Ovary (tissue), 9 donors: Measurements from ENCODE around the gene ACSM5. TPM values are rescaled to one million over a fixed set of nuclear protein-coding genes. Genes with fewer than 3 reads are reported as not detected.
"Not testable (repeated sequence)": the region's sequence is repeated elsewhere in the genome, so short reads cannot be mapped to it uniquely, and the experiment has no call there.

ENCODE experiments used
- DNase-seq, 5 donors: peaks; one replicate each; pipeline ENCODE4 v3.0.0-alpha.2; 2019 to 2020
- H3K27ac ChIP-seq, 2 donors: fragments of 200-600 bp; one replicate each; pipeline versions ENCODE4 v1.5.1 to v1.8.0; 2019 to 2022
- H3K27me3 ChIP-seq: fragments of 200-600 bp; one replicate; pipeline ENCODE4 v1.8.0; 2022
- H3K36me3 ChIP-seq: fragments of 200-600 bp; sonication (generic); one replicate; pipeline ENCODE4 v1.5.1; 2019
- H3K4me1 ChIP-seq: one replicate; pipeline ENCODE4 v1.8.1; 2013; ENCODE audit warnings: mild to moderate bottlenecking, moderate library complexity; ENCODE audit not compliant: insufficient read depth
- H3K4me3 ChIP-seq: fragments of 200-600 bp; sonication (generic); one replicate; pipeline ENCODE4 v1.5.1; 2017
- H3K9me3 ChIP-seq, 2 donors: fragments of 200-600 bp in 1 of 2; sonication (generic) in 1 of 2; one replicate each; pipeline versions ENCODE4 v1.5.1 to v1.8.1; 2013 to 2019; ENCODE audit warnings: mild to moderate bottlenecking in 1 of 2, moderate library complexity in 1 of 2
- CTCF ChIP-seq, 3 donors: fragments of 450-650 bp in 2 of 3; fragments of 200-600 bp in 1 of 3; IDR thresholded peaks; one replicate each; pipeline versions ENCODE4 v1.5.1 to v1.8.0; 2016 to 2022; ENCODE audit warnings: antibody characterized with exemption in 3 of 3, mild to moderate bottlenecking in 1 of 3
- EP300 ChIP-seq: sonication (generic); formaldehyde crosslinking; IDR thresholded peaks from one replicate; pipeline ENCODE4 v1.6.1; 2017; ENCODE audit warnings: antibody characterized with exemption
- POLR2A ChIP-seq: fragments of 450-650 bp; IDR thresholded peaks from one replicate; pipeline ENCODE4 v1.6.1; 2017; ENCODE audit warnings: antibody characterized with exemption, mild to moderate bottlenecking, moderate library complexity
- WGBS, 3 donors: extraction: QIAGEN DNeasy Blood & Tissue Kit in 1 of 3; methylation state at CpG; one replicate each; pipeline versions ENCODE4 v1.1.5 to v1.1.7; 2013 to 2017; 5-methylcytosine and 5-hydroxymethylcytosine counted together
- intact Hi-C, 4 donors: fragments of 100-400 bp; cut with DNase I; formaldehyde crosslinking; loops; one replicate each; pipeline versions ENCODE4 v1.11.0 to v1.15.1; 2022 to 2023
- polyA plus RNA-seq, 2 donors: library from polyadenylated mRNA; stranded (reverse); fragments of 200-250 nt in 1 of 2; fragments of 350-450 nt in 1 of 2; fragmentation: Illumina TruSeq in 1 of 2; extraction: RNeasy Lipid Tissue Mini Kit (QIAGEN cat#74804) in 1 of 2; gene quantifications; one replicate each; pipeline ENCODE4 v1.2.3, GENCODE V29; 2013 to 2014
- total RNA-seq, 7 donors: library from RNA; depleted of rRNA in 2 of 7; stranded (reverse); fragments of >200 nt in 2 of 7; fragmentation: NEBNext Ultra II Directional in 3 of 7; extraction: Animal tissue kit (Norgen Biotek cat#: 25700) in 3 of 7; gene quantifications; one replicate each; pipeline versions ENCODE4 v1.1.0 to v1.2.4, GENCODE V29; 2016 to 2023
- donor health status: DM: no; HTN: no; CAD: no; lungs with moderate emphysema.
- donor health status: DM: no; HTN: no; CAD: no.
- donor health status: Bipolar disorder and iron deficiency.
- donor health status: DM: yes; HTN: yes; CAD: no.
- donor health status: DM: no; HTN: no; CAD: no.
- donor health status: DM: yes; HTN: yes; CAD: no.

ACSM5 gene
- total and polyA plus RNA-seq, 9 donors: 0.24 to 2.2 (median 1.2) TPM

- WGBS, 3 donors: 77 to 82% (median 81%) methylated on average over 2 of the region's 2 CpGs
- DNase-seq: no peak
- intact Hi-C loops: no loop called here
These were observed 15.0 kb downstream of the ACSM5 start for GRCh38 chr16:20424129-20424866.

GRCh38 chr16:20427401-20427797, 18.1 kb downstream of the ACSM5 start:
- H3K4me1 ChIP-seq, intact Hi-C loops, H3K4me3 ChIP-seq, DNase-seq, H3K27ac ChIP-seq, H3K9me3 ChIP-seq, H3K27me3 ChIP-seq, H3K36me3 ChIP-seq: not testable (repeated sequence)
- WGBS, 3 donors: 48 to 71% (median 55%) methylated on average over 2 of the region's 2 CpGs

More at GRCh38 chr16:20424129-20424866, 15.0 kb downstream of the ACSM5 start:
- Histone ChIP-seq H3K27ac (no peak overlapping the region), H3K9me3 (no peaks in the 10 kb centered on the region), H3K27me3 (no peaks in the 10 kb centered on the region), H3K4me3 (no peak overlapping the region), H3K4me1 (peaks cover 1% of the 10 kb centered on the region), H3K36me3 (no peaks in the 10 kb centered on the region)
- TF ChIP-seq POLR2A: no peak
- TF ChIP-seq CTCF (IDR thresholded peaks at IDR 0.05): no peak
- no peak for TF ChIP-seq EP300

GRCh38 chr16:20429499-20429898, 20.2 kb downstream of the ACSM5 start:
- WGBS, 3 donors: 80 to 86% (median 82%) methylated on average over 7 of the region's 7 CpGs

GRCh38 chr16:20430480-20430879, 21.1 kb downstream of the ACSM5 start:
- H3K27me3 ChIP-seq, H3K36me3 ChIP-seq, DNase-seq, H3K9me3 ChIP-seq, intact Hi-C loops, H3K4me1 ChIP-seq, H3K27ac ChIP-seq, H3K4me3 ChIP-seq: not testable (repeated sequence)
- WGBS, 3 donors: 84 to 94% (median 85%) methylated on average over 1 of the region's 1 CpG

More at GRCh38 chr16:20429499-20429898, 20.2 kb downstream of the ACSM5 start:
- H3K4me3 ChIP-seq, H3K27me3 ChIP-seq, H3K4me1 ChIP-seq, H3K9me3 ChIP-seq, H3K27ac ChIP-seq, DNase-seq, intact Hi-C loops, H3K36me3 ChIP-seq: not testable (repeated sequence)

- Histone ChIP-seq H3K27me3 (no peaks in the 10 kb centered on the region), H3K4me1 (no peaks in the 10 kb centered on the region), H3K36me3 (no peaks in the 10 kb centered on the region), H3K4me3 (no peak overlapping the region), H3K27ac (no peak overlapping the region), H3K9me3 (no peaks in the 10 kb centered on the region)
- no peak for TF ChIP-seq POLR2A
- TF ChIP-seq CTCF (IDR thresholded peaks at IDR 0.05): no peak
- TF ChIP-seq EP300: no peak
- no peak for DNase-seq
- WGBS, 3 donors: 78 to 84% (median 83%) methylated on average over 11 of the region's 11 CpGs
- intact Hi-C loops: no loop called here
These were observed 21.6 kb downstream of the ACSM5 start for GRCh38 chr16:20430948-20431347.

- WGBS, 3 donors: 0 to 11% (median 0%) methylated on average over 1 to 2 of the region's 2 CpGs
- intact Hi-C loops, H3K4me3 ChIP-seq, H3K27ac ChIP-seq, H3K27me3 ChIP-seq, H3K9me3 ChIP-seq, H3K4me1 ChIP-seq, H3K36me3 ChIP-seq, DNase-seq: not testable (repeated sequence)
These were observed 29.6 kb downstream of the ACSM5 start for GRCh38 chr16:20438950-20439349.

GRCh38 chr16:20439820-20440231, 30.5 kb downstream of the ACSM5 start:
- peak in 4 of 5 donors; percentile 42 to 61 (median 56) for DNase-seq
- H3K27ac ChIP-seq: peak overlapping the region in 1 of 2 donors; percentile 38
- intact Hi-C loops: not testable (repeated sequence)

GRCh38 chr16:20440731-20441130, 31.4 kb downstream of the ACSM5 start:
- H3K9me3 ChIP-seq, DNase-seq, H3K4me1 ChIP-seq, H3K36me3 ChIP-seq, H3K4me3 ChIP-seq, H3K27me3 ChIP-seq, intact Hi-C loops, H3K27ac ChIP-seq: not testable (repeated sequence)
- WGBS, 3 donors: 18 to 23% (median 19%) methylated on average over 1 of the region's 1 CpG

More at GRCh38 chr16:20439820-20440231, 30.5 kb downstream of the ACSM5 start:
- 0 to 10% (median 3%) methylated on average over 3 of the region's 3 CpGs for WGBS, 3 donors
- not testable (repeated sequence) for H3K27me3 ChIP-seq, H3K4me3 ChIP-seq, H3K9me3 ChIP-seq, H3K4me1 ChIP-seq, H3K36me3 ChIP-seq
